Measurements from ENCODE around the gene NDST1.

The NDST1 gene

GRCh38 chr5:150499437-150499956 lies 8.4 kb upstream of the NDST1 start:
- H3K4me2 ChIP-seq (ENCODE audit: low read depth, low read length, poor library complexity, severe bottlenecking): no peak overlapping the region
- no peaks in the 10 kb centered on the region for H4K20me1 ChIP-seq (ENCODE audit: low read depth, low read length)
- H3F3A ChIP-seq (ENCODE audit: insufficient read depth): no peaks in the 10 kb centered on the region
- no peaks in the 10 kb centered on the region for H3K36me3 ChIP-seq (ENCODE audit: low read length)
- H3K79me2 ChIP-seq (ENCODE audit: insufficient read depth, low read length): no peaks in the 10 kb centered on the region
- no peak overlapping the region for H3K9ac ChIP-seq (ENCODE audit: low read length)
- H2AFZ ChIP-seq (ENCODE audit: low read depth, low read length, severe bottlenecking): no peak overlapping the region
- no peaks in the 10 kb centered on the region for H3K9me3 ChIP-seq (ENCODE audit: insufficient read depth, low read length)
- H3K4me3 ChIP-seq (ENCODE audit: insufficient read depth, low read length, poor library complexity, severe bottlenecking): no peak overlapping the region
- H3K27me3 ChIP-seq (ENCODE audit: low read length): no peaks in the 10 kb centered on the region
- no peak overlapping the region for H3K27ac ChIP-seq (ENCODE audit: low read depth, low read length)
- no peaks in the 10 kb centered on the region for H3K9me2 ChIP-seq (replicated peaks; ENCODE audit: insufficient read depth, low read length)
- no peak for TF ChIP-seq CTCF (IDR thresholded peaks at IDR 0.05; ENCODE audit: insufficient read depth, low read length, poor library complexity, severe bottlenecking)
- TF ChIP-seq EZH2phosphoT487 (conservative IDR thresholded peaks at IDR 0.05; ENCODE audit: low read length): no peak

GRCh38 chr5:150500328-150500841 lies 7.5 kb upstream of the NDST1 start:
- TF ChIP-seq CTCF (IDR thresholded peaks at IDR 0.05; ENCODE audit: insufficient read depth, low read length, poor library complexity, severe bottlenecking) (no peak), EZH2phosphoT487 (conservative IDR thresholded peaks at IDR 0.05; ENCODE audit: low read length) (no peak)
- no peak overlapping the region for H2AFZ ChIP-seq (ENCODE audit: low read depth, low read length, severe bottlenecking)
- no peaks in the 10 kb centered on the region for H3K9me2 ChIP-seq (replicated peaks; ENCODE audit: insufficient read depth, low read length)
- H3K27ac ChIP-seq (ENCODE audit: low read depth, low read length): no peak overlapping the region
- H3K4me3 ChIP-seq (ENCODE audit: insufficient read depth, low read length, poor library complexity, severe bottlenecking): no peak overlapping the region
- H3K4me2 ChIP-seq (ENCODE audit: low read depth, low read length, poor library complexity, severe bottlenecking): no peak overlapping the region
- H3K79me2 ChIP-seq (ENCODE audit: insufficient read depth, low read length): no peaks in the 10 kb centered on the region
- no peaks in the 10 kb centered on the region for H3F3A ChIP-seq (ENCODE audit: insufficient read depth)
- H3K36me3 ChIP-seq (ENCODE audit: low read length): no peaks in the 10 kb centered on the region
- H3K9ac ChIP-seq (ENCODE audit: low read length): no peak overlapping the region
- no peaks in the 10 kb centered on the region for H3K27me3 ChIP-seq (ENCODE audit: low read length)
- no peaks in the 10 kb centered on the region for H3K9me3 ChIP-seq (ENCODE audit: insufficient read depth, low read length)
- no peaks in the 10 kb centered on the region for H4K20me1 ChIP-seq (ENCODE audit: low read depth, low read length)

GRCh38 chr5:150500905-150501304 lies 7.0 kb upstream of the NDST1 start:
- no peaks in the 10 kb centered on the region for H3K79me2 ChIP-seq (ENCODE audit: insufficient read depth, low read length)
- no peaks in the 10 kb centered on the region for H3K9me2 ChIP-seq (replicated peaks; ENCODE audit: insufficient read depth, low read length)
- H2AFZ ChIP-seq (ENCODE audit: low read depth, low read length, severe bottlenecking): no peak overlapping the region
- no peak overlapping the region for H3K4me2 ChIP-seq (ENCODE audit: low read depth, low read length, poor library complexity, severe bottlenecking)
- TF ChIP-seq CTCF (IDR thresholded peaks at IDR 0.05; ENCODE audit: insufficient read depth, low read length, poor library complexity, severe bottlenecking) (no peak), EZH2phosphoT487 (conservative IDR thresholded peaks at IDR 0.05; ENCODE audit: low read length) (no peak)
- H4K20me1 ChIP-seq (ENCODE audit: low read depth, low read length): no peaks in the 10 kb centered on the region
- H3K27ac ChIP-seq (ENCODE audit: low read depth, low read length): no peak overlapping the region
- H3K27me3 ChIP-seq (ENCODE audit: low read length): no peaks in the 10 kb centered on the region
- no peak overlapping the region for H3K4me3 ChIP-seq (ENCODE audit: insufficient read depth, low read length, poor library complexity, severe bottlenecking)
- no peaks in the 10 kb centered on the region for H3F3A ChIP-seq (ENCODE audit: insufficient read depth)
- no peaks in the 10 kb centered on the region for H3K36me3 ChIP-seq (ENCODE audit: low read length)
- H3K9ac ChIP-seq (ENCODE audit: low read length): no peak overlapping the region
- H3K9me3 ChIP-seq (ENCODE audit: insufficient read depth, low read length): no peaks in the 10 kb centered on the region
